Anterior cingulate cortex (tissue), 58 donors: Measurements from ENCODE around the gene GALNT18.

Experiments
- DNase-seq, 58 donors: peaks; one replicate each; lab custom pipeline; 2025; lab: John Stamatoyannopoulos, UW

GALNT18 gene

DNA sequence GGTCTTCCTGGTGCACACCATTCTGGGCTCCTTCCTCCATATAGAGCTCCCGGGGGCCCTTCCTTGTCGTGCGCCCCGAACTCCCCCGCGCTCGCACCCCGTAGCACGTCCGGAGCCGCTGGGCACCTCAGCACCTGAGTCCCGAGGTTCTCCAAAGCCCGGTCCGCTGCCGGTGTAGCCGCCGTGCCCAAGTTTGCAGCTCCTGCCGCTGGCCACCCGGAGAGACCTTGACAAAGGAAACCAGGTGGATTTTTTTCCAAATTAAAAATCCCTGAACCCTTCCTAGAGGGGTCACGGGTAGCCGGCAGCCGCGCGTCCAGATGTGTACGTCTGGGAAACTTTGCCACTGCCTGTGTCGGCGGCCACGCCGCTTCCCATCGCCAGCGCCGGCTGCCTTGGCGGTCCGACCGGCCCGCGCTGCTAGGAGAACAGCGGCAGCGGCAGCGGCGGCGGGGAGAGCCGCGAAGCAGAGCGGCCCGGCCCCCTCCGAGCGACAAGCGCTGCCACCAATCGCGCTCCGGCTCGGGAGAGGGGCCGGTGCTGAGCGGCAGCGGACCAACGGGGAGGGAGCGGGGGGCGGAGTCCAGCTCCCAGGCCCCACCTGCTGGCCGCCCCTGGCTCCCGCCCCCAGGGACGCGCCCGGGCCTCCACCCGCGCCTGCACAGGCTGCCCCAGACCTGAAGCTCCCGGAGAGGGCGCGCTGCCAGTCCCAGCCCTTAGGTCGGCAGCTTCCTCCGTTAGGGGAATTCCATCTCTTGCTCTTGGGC lies at the start of gene GALNT18:
Gene GALNT18 (minus strand): TSS at position 433 of the 767 bp plus-strand sequence.
- DNase-seq: peak in 57 of 58 donors; percentile 45 to 96 (median 85)

DNA sequence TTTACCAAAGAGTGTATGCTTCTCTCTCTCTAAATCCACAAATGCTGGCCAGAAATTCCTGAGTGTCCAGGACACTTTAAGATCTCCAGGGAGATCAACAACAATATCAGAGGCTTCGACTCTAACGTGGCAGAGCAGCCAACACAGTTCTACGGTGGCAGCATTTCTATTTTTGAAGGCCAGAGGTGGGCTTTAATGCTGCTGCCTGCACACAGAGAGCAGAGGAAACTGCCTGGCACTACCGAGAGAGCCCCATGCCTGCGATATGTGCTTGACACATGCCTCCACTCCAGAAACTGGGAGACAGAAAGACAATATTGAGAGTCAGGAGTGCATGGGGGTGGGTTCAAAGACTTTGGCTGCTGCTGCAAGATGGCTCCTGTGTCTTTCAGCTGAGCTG lies 48.8 kb upstream of the GALNT18 start:
- no peak for DNase-seq

DNA sequence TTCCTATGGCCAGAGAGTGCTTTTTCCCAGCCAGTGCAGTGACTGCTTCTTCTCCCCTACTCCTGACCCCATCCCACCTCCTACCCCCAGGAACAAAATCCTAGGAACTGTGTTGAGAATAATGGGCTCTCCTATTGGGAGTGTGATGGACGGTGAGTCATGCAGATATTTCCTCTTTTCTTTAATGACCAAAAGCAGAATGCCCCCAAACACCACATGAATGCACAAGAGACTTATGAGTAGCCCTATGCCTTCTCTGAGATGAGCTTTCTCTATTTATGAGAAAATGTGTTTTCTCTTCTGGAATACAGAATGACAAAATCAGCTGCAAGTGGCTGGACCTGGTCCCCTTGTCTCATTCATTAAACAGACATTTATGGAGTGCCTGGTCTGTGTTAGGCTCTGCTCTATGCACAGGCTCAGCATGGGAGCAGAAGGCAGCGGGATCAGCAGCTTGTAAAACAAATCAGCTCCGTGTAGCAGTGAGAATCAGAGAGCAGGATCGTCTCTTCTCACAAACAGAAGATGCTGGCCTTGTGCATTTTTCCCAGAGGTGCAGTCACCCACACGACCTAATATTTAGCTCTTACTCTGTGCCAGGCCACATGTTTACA lies 47.5 kb upstream of the GALNT18 start:
- no peak for DNase-seq

DNA sequence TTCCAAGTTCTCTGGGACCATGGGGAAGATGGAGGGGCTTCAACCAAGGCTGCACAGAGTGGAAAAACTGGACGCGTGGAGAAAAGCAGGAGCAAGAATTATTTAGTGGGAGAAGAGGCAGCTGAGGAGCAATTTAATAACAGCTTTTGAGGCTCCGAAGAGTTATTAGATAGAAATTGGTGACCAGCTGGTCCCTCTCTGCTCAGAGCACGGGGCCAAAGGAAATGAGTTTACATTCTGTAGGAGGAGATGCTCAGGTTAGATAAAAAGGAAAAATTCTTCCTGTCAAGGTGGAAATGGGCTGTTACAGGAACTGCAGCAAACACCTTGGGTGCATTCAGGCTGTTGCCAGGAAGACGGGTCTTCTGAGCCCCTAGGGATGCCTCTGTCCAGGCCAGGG lies 47.0 kb upstream of the GALNT18 start:
- no peak for DNase-seq

DNA sequence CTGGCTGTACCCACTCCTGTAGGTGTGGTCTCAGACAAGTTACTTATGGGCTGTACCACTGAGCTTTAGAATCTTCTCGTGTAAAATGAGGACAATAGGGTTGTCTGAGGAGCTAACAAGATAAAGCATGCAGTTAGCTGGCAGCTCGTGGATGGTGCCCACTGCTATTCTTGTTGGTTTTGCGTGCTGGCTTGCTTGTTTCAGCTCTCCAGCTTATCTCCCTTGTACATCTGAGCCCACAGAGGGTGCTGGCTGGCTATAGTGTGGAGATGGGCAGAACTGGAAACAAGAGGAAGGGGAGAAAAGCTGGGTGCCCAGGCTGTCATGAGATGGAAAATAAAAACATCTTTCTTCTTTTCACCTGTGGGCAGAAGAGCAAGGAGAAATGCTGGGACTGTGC lies 46.5 kb upstream of the GALNT18 start:
- DNase-seq: no peak

DNA sequence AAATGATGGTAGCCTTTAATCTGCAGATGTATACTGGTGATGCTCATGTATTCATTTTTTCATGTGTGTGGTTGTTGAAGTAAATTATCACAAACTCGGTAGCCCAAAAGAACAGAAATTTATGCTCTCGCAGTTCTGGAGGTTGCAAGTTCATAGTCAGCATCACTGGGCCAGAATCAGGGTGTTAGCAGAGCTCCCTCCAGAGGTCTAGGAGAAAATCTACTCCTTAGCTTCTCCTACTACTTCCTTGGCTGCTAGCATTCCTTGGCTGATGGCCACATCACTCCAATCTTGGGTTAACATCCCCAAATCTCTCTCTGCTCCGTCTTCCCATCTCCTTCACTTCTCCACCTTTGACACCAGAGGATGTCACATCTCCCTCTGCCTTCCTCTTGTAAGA lies 45.3 kb upstream of the GALNT18 start:
- DNase-seq: no peak

DNA sequence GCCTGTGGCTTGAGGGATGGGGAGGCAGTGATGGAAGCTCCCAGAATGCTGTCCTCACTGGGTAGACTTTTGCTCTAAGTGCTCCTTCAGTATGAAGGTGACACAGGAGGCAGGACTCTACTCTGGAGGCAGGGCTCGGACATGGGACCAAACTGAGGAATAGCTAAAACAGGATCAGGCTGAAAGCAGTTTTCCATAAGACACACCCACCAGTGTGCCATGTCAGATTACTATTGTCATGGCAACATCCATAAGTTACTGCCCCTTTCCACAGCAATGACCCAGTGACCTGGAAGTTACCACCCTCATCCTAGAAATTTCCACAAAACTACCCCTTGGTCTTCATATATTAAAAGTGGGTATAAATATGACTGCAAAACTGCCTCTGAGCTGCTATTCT lies 43.6 kb upstream of the GALNT18 start:
- no peak for DNase-seq

DNA sequence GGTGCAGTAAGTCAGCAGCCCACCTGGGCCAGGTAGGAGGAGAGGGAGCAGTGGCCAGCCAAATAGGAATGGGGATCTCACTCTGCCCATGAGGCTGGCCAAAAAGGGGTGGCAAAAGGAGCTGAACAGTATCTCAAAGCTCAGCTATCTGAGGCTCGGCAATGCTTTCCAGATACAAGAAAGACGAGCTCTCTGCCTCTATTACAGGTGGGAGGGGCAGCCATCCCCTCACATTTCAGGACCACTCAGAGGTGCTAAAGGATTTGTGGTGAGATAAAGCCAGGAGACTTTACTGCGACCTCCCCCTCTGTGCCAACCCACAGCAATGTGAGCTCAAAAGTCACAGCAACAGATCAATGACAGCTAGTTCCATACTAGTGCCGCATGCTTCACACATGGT lies 42.1 kb upstream of the GALNT18 start:
- no peak for DNase-seq

DNA sequence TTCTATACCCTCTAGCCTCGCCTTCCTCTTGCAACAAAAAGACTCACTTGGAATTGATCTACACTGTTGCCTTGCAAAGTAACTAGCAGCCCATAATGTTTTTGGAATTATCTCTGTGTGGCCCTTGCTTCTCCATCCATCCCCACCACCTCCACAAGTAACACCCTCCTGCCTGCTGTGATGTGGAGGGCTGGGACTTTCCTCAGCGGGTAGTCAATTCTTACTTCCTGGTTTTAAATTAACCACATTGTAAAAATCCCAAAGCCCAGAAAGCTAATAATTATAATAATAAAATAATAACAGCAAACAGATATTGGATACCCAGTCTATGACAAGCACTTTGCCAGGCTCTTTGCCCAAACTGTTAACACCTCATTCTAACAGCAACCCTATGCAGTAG lies 40.8 kb upstream of the GALNT18 start:
- no peak for DNase-seq

DNA sequence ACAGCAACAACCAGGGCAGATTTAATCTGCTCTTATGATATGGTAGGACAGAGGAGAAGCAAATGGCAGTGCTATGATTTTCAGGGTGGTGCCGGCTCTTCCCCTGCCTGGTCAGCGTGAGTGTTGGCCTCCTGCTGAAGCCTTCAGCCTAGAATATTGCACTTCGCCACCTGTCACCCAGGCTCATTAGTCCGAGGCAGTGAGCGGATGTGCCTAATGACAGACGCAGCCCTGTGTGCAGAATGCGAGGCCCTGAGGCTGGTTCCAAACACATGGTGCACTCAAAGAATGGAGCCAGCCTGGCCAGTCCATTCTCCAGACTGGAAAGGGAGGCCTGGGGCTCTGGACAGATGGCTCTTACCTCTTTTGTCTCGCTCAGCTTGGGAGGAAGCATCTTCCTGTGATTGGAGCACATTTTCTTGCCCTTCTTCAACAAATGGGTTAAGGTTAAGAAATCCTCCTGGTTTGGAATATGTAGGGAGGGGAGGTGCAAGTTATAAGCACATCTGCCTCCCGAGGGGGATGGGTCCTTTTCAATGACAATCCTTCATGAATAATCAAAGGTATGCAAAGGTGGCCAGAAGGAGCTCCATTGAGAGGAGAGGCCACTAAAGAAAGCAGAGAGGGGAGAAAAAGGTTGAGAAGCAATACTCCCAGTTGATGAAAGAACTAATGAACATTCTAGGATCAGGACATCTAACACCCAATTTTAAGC lies 39.7 kb upstream of the GALNT18 start:
- DNase-seq: no peak

DNA sequence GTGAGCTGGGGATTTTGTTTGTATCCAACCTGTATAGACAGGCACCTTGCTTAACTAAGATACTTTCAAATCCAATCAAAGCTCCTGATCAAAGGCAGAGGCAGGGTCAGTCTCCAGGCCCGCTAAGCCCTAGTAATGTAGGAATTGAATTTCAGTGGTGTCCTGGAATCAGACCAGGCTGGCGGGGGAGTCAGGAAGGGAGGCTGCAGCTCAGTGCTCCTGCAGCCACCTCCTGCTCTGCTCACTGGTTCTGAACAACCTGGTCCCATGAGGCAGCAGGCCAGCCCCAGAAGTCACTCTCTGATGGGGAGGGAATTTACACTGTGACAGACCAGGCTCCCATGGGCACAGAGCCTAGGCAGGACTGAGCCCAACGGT lies 38.5 kb upstream of the GALNT18 start:
- DNase-seq: peak in 1 of 58 donors; percentile 7

DNA sequence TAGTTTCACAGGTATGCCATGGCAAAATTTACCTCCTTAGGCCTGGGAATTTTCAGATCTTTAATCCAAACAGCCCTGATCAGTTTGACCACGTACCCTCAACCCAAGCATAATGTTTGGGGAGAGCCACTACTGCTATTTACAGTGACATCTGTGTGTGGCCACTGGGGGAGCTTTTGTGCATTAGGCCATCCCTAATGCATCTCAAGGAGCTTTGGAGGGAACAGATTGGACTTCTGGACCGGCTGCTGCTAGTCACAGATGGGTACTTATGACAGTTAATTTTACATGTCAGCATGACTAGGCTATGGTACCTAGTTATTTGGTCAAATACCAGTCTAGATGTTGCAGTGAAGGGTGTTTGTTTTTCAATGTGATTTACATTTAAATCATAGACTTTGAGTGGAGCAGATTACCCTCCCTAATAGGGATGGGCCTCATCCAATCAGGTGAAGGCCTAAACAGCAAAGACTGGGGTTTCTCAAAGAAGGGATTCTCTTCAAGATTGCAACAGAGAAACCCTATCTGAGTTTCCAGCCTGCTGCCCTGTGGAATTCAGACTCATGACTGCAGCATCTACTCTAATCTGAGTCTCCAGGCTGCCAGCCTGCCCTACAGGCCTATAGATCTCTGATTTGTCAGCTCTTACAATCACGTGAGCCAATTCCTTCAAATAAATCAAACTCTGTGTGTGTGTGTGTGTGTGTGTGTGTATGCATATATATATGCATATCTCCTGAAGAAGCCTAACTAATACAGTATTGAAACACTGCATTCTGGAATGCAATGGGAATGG lies 38.0 kb upstream of the GALNT18 start:
- no peak for DNase-seq

DNA sequence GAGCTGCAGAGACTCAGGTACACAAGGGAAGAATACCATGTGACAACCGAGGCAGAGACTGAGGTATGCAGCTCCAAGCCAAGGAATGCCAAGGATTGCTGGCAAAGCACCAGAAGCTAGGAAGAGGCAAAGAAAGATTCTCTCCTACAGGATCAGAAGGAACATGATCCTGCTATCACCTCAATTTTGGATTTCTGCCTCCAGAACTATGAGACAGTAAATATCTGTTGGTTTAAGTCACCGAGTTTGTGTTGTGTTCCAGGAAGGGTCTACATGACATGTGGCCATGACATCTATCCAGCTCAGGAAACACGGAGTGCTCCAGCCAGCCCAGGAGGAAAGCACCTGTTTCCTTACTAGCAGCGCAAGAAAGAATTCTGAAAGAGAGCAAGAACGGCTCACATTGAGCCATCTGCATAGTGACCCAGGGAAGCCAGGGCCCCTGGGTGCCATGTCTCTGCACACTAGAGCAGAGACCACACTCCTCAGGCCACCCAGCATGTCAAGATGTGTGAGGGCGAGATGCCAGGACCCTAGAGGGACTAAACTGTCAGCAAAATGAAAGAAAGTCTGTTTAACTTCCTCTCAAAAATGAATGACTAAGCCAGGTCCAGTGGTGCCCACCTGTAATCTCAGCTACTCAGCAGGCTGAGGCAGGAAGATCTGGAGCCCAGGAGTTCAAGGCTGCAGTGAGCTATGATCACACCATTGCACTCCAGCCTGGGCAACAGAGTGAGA lies 35.6 kb upstream of the GALNT18 start:
- no peak for DNase-seq

DNA sequence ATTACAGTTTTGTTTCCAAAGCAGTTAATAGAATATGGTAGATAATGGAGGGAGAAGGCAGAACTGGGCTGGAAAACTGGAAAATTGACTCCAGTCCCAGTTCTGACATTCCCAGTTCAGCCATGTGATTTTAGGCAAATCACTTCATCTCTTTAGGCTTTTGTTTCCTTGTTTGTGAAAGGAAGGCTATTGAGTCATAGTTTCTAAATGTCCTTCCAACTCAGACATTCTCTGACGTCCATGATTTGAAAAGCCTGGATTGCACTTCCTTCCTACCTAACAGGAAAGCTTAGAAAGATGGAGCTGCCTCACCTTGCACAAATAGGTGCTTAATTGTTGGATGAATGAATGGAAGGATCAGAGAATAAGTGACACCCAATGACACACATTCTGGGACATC lies 19.8 kb upstream of the GALNT18 start:
- DNase-seq: peak in 5 of 58 donors; percentile 22 to 83 (median 57)

DNA sequence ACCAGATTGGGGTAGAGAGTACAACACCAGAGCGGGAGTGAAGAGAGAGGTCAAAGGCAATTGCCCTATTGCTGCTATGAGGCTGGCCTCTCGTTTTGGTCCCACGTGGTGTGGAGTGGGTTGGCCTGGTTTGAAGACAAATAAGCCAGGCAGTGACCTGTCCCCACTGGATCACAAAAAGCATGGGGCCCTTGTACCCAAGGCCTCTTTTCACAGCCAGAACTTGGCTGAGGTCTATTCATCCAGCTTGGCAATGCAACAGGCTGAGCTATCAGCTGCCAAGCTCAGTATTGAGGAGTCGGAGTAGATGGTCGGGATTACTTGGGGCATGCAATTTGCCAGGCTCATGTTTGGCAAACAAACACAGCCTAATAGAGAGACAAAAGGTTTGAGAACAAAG lies 19.2 kb upstream of the GALNT18 start:
- DNase-seq: peak in 48 of 58 donors; percentile 24 to 91 (median 60)

DNA sequence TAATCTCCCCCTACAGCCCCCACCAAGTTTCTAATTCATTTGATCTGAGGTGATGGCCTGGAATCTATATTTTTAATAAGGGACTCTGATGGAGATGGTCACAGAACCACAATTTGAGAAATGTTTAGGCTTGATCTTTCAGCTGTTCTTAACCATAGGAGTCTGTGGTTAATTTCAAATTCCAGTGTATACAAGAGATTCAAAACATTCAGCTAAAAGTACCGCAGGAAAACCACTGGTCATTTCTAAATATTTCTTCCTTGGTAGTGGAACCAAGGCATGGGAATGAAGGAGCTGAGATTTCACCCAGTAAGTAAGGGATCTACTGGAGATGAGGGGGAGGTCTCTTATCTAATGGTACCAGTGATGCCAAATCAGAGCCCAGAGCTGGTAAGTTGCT lies 18.3 kb upstream of the GALNT18 start:
- no peak for DNase-seq

DNA sequence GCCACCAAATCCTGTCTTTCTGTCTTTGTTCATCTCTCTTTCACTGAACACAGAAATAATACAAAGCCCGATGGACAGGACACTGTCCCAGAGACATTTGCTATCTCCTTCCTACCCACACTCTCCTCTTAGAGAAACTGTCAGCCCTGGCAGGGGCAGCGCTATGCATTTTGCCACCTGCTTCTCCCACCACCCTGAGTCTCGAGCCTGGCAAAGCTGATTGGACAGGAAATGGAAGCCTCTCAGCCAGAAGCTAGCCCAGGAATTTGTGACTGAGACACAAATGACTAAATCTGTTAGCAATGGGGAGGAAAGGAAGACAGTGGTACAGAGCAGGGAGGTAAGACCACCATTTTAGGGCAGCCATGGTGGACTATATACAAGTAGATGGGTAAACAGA lies 14.9 kb upstream of the GALNT18 start:
- no peak for DNase-seq

DNA sequence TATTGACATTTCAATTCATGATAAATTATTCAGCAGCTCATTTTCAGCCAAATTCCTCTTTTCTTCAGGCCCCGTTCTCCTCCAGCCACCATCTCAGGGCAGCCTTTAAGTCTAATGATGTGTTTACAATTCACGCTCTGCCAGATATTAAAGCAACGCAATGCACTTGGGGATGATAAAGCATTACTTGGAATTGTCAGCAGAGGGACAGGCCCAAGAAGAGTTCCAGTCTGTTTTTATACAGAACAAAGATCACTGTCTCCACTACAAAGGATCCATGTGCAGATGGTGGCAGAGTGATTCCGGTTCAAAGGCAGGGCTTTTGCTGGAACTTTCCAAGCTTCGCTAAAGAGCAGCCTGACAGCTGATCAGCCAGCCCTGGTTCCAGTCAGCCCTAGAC lies 13.6 kb upstream of the GALNT18 start:
- peak in 1 of 58 donors; percentile 32 for DNase-seq

DNA sequence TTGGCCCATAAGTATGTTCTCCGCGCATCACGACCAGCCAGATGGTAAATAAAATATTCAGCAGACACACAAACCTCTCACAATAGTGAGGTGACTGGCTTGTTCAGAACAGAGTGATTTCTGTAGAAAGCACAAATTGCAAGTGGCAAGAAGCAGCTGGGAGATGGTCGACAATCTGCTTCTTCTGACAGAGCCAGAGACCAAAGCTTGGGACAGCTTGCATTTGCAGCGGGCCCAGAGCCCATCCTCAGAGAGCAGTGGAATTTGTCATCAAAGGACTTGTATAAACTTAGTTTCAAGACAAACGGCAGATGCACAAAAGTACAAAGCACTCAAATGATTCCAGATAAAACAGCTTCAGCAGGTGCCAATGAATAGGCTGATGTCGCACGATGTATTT lies 7.6 kb upstream of the GALNT18 start:
- DNase-seq: peak in 14 of 58 donors; percentile 15 to 70 (median 41)

DNA sequence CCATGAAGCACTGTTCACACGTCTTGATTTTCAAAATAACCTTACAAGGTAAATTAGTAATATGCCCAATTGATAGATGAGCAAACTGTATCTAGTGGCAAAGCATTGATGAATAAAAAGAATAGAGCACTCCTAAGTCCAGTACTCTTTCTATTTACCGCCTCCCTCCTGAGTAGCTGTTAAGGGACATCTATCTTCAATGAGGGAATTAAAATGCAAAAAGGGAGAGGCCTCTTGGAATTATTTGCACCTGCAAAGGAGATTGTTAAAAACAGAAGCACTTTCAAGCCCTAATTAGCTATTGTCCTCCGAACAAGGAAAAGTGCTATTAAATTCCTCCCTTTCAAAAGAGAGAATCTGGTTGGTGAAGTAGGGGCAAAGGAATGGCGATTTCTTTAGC lies 6.8 kb upstream of the GALNT18 start:
- no peak for DNase-seq
